Measurements from ENCODE around the gene TMED1. TPM values are rescaled to one million over a fixed set of nuclear protein-coding genes. Genes with fewer than 3 reads are reported as not detected.

TMED1 gene
- total and polyA plus RNA-seq, 2 of the 8 experiments (the other 6 are each of a cell fraction or from before 2014, with no cell fraction given), result 26.9 to 31.9 TPM

- Histone ChIP-seq H3K4me1 (replicated peaks in 1 of 4; ENCODE audit: control insufficient read depth in 3 of 4, insufficient read depth in 4 of 4, low read length in 3 of 4) (no peaks in the 10 kb centered on the region), H2BK15ac (ENCODE audit: low read length) (no peak overlapping the region), H3K4me3 (ENCODE audit: extremely low read depth in 1 of 4, insufficient read depth in 2 of 4, low read depth in 3 of 4, low read length in 4 of 4) (no peak overlapping the region), H3K4ac (replicated peaks; ENCODE audit: insufficient read length, low read depth, low read length) (no peak overlapping the region), H3K9me3 (ENCODE audit: insufficient read depth in 2 of 2, low read depth in 1 of 2, low read length in 1 of 2) (no peaks in the 10 kb centered on the region), H3K79me1 (ENCODE audit: low read depth, low read length) (no peaks in the 10 kb centered on the region), H2AK5ac (ENCODE audit: low read depth, low read length) (no peak overlapping the region), H3K27ac (ENCODE audit: low read depth, low read length) (no peak overlapping the region), H3K18ac (ENCODE audit: extremely low read depth, low read length) (no peak overlapping the region), H2BK20ac (ENCODE audit: low read length) (no peak overlapping the region), H3K9ac (replicated peaks in 1 of 4; ENCODE audit: extremely low read depth in 1 of 4, low read depth in 3 of 4, low read length in 3 of 4) (no peak overlapping the region), H2BK5ac (ENCODE audit: low read depth, low read length) (no peak overlapping the region), H3K4me2 (ENCODE audit: insufficient read depth in 1 of 2, low read depth in 2 of 2, low read length in 2 of 2) (no peak overlapping the region), H3K14ac (ENCODE audit: insufficient read length) (no peak overlapping the region), H2AFZ (ENCODE audit: low read length) (no peak overlapping the region), H4K5ac (ENCODE audit: insufficient read length, low read depth, low read length) (no peak overlapping the region), H3K23me2 (ENCODE audit: low read depth, low read length) (no peaks in the 10 kb centered on the region), H3K79me2 (ENCODE audit: control insufficient read depth in 1 of 2, insufficient read depth in 2 of 2, low read length in 2 of 2) (no peaks in the 10 kb centered on the region), H2BK12ac (ENCODE audit: low read depth, low read length) (no peak overlapping the region), H3K27me3 (replicated peaks in 1 of 4; ENCODE audit: control insufficient read depth in 3 of 4, extremely low read depth in 1 of 4, insufficient read depth in 3 of 4, low read length in 3 of 4) (no peaks in the 10 kb centered on the region; a peak in 1 of 7 replicates), H2BK120ac (replicated peaks; ENCODE audit: low read depth, low read length) (no peak overlapping the region), H3K23ac (ENCODE audit: insufficient read length) (no peak overlapping the region), H4K8ac (ENCODE audit: extremely low read depth, insufficient read depth, low read length) (no peak overlapping the region), H3K36me3 (ENCODE audit: control insufficient read depth in 2 of 4, insufficient read depth in 4 of 4, low read length in 3 of 4) (no peaks in the 10 kb centered on the region), H4K20me1 (replicated peaks in 1 of 2; ENCODE audit: control insufficient read depth in 1 of 2, insufficient read depth in 2 of 2, low read length in 2 of 2) (no peaks in the 10 kb centered on the region), H4K91ac (replicated peaks; ENCODE audit: insufficient read length, low read length) (no peak overlapping the region), H3K56ac (replicated peaks; ENCODE audit: insufficient read length, low read depth, low read length) (no peak overlapping the region)
- DNase-seq (ENCODE audit: low read depth in 1 of 2, low spot score in 2 of 2) (no peak), FAIRE-seq (no peak)
- ChIA-PET POLR2A (ENCODE audit: partially characterized antibody) (interaction anchor here (0.6 to 3.1 kb wide), 3 partner anchors 10 to 27 kb away, joined by 3 to 21 read pairs (median 4); partner anchors contain the start of gene TMED1), CTCF (ENCODE audit: partially characterized antibody) (interaction anchor here (0.6 to 11.3 kb wide), 20 partner anchors 14 to 459 kb away, joined by 3 to 249 read pairs (median 5); partner anchors contain the start of gene C19orf38)
- 91% methylated on average over 18 of the region's 18 CpGs; no CpG with 5 or more reads in 1 of the 2 experiments for WGBS, 2 experiments (ENCODE audit: extremely low coverage in 1 of 2, insufficient coverage in 1 of 2, insufficient read length in 1 of 2, insufficient replicate concordance in 2 of 2, low coverage in 1 of 2, low lambda C conversion rate in 2 of 2, missing lambda C conversion rate in 1 of 2)
- TF ChIP-seq NRF1 (IDR thresholded peaks at IDR 0.05; ENCODE audit: low read depth, low read length), result no peak
- no peak for TF ChIP-seq SP4 (IDR thresholded peaks at IDR 0.05; ENCODE audit: low read length)
- no peak for TF ChIP-seq YY1 (IDR thresholded peaks at IDR 0.05; ENCODE audit: low read depth, low read length)
- TF ChIP-seq POLR2AphosphoS5 (IDR thresholded peaks at IDR 0.05; ENCODE audit: low read depth, low read length), result no peak
- TF ChIP-seq EGR1 (IDR thresholded peaks at IDR 0.05; ENCODE audit: borderline replicate concordance, low read depth, low read length), result no peak
- no peak for TF ChIP-seq RFX5 (IDR thresholded peaks at IDR 0.05; ENCODE audit: borderline replicate concordance, low read depth, low read length)
- no peak for TF ChIP-seq MAX (IDR thresholded peaks at IDR 0.05)
- no peak for TF ChIP-seq TAF7 (optimal IDR thresholded peaks at IDR 0.05; ENCODE audit: borderline replicate concordance, low read depth, low read length)
- no peak for TF ChIP-seq SAP30 (IDR thresholded peaks at IDR 0.05; ENCODE audit: insufficient read depth, insufficient replicate concordance, low read length)
- no peak for TF ChIP-seq FOSL1 (IDR thresholded peaks at IDR 0.05; ENCODE audit: insufficient read depth, low read depth, low read length)
- no peak for TF ChIP-seq BCL11A (IDR thresholded peaks at IDR 0.05; ENCODE audit: low read depth in 2 of 2, low read length in 2 of 2)
These were observed 27.2 kb upstream of the TMED1 start for GRCh38 chr19:10863107-10863717.
